Measurements from ENCODE around the gene USP16.
A peak's percentile ranks its signal among the peaks of the same experiment; 100 is the strongest.
"Not testable (repeated sequence)": the region's sequence is repeated elsewhere in the genome, so short reads cannot be mapped to it uniquely, and the experiment has no call there.

Gene USP16

DNA sequence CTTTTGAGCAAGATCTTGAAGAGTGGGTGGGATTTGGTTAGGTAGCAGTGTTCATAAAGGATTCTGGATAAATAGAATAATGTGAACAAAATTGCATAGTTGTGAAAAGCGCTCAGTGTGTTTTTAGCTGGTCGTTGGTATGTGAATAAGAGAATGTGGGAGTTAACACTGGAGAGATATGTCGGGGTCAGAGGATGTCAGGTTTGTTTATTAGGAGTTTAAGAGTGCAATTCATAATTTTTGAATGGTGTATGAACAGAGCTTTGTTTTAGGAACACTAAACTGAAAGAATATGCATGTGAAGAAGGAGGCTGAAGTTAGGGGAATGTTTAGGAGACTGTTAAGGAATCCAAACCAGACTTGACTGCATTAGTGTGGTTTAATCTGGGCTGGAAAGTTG, 9.4 kb downstream of the USP16 start:
- no peak for DNase-seq (ENCODE audit: low spot score)

DNA sequence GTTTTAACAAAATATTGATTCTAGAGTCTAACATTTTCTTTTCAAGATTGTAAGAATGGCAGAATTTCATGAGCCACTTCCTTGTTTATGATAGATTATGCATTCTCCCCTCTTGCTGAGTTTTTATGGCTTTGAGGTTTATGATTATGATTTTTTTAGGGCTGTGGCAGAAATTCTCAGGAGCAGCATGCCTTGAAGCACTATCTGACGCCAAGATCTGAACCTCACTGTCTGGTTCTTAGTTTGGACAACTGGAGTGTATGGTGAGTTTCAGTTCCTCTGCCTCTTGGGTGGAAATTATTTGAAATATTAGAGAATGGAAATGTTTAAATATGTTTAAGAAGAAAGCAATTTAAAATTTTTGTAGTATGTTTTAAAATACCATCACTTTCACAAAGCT, 10.2 kb downstream of the USP16 start:
- no peak for DNase-seq (ENCODE audit: low spot score)

GRCh38 chr21:29052224-29052623, 27.8 kb downstream of the USP16 start:
- DNase-seq (ENCODE audit: low spot score), result no peak

- no peak for DNase-seq (ENCODE audit: low spot score)
These were observed 28.6 kb downstream of the USP16 start for GRCh38 chr21:29053011-29053553.

- no peak for DNase-seq (ENCODE audit: low spot score)
These were observed 29.2 kb downstream of the USP16 start for GRCh38 chr21:29053656-29054055.

GRCh38 chr21:29055080-29055479, 30.6 kb downstream of the USP16 start:
- no peak for DNase-seq (ENCODE audit: low spot score)

GRCh38 chr21:29056005-29056404, 31.5 kb downstream of the USP16 start:
- DNase-seq (ENCODE audit: low spot score), result no peak

GRCh38 chr21:29056538-29057050, 32.1 kb downstream of the USP16 start:
- no peak for DNase-seq (ENCODE audit: low spot score)

GRCh38 chr21:29064850-29065481, 40.5 kb downstream of the USP16 start:
- DNase-seq (ENCODE audit: low spot score), result no peak

- peak; percentile 21 for DNase-seq (ENCODE audit: low spot score)
These were observed 48.4 kb downstream of the USP16 start for GRCh38 chr21:29072873-29073221.

- peak; percentile 97 for DNase-seq (ENCODE audit: low spot score)
These were observed 48.9 kb downstream of the USP16 start, which contains the start of gene CCT8 for GRCh38 chr21:29073222-29074006. CCT8 (minus strand) TSS chr21:29073648; CDS start chr21:29073590, 58 bp downstream.

DNA sequence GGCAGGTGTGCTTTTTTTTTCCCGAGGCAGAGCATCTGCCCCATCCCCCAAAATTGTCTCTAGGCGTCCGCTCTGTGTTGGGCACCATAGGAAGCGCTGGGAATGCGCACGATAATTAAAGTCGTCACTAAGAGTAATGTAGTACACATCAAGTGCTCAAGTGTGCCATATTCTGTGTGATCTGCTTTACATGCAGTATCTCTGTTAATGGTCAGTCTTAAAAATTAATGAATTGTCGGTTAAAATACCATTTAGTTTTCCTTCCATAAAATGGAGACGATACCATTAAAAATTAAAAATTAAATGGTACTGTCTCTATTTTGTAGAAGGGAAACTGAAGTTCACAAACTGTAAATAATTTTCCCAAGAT, 49.5 kb downstream of the USP16 start:
- no peak for DNase-seq (ENCODE audit: low spot score)

DNA sequence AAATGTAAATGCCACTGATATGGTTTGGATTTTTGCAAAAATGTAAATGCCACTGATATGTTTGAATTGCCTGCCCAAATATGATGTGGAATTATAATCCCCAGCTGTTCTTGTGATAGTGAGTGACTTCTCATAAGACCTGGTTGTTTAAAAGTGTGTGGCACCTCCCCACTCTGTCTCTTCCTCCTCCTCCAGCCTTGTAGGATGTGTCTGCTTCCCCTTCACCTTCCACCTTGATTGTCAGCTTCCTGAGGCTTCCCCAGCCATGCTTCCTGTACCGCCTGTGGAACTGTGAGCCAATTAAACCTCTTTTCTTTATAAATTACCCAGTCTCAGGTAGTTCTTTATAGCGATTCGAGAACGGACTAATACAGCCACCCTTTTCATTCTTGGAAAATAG, 50.3 kb downstream of the USP16 start:
- no peak for DNase-seq (ENCODE audit: low spot score)

DNA sequence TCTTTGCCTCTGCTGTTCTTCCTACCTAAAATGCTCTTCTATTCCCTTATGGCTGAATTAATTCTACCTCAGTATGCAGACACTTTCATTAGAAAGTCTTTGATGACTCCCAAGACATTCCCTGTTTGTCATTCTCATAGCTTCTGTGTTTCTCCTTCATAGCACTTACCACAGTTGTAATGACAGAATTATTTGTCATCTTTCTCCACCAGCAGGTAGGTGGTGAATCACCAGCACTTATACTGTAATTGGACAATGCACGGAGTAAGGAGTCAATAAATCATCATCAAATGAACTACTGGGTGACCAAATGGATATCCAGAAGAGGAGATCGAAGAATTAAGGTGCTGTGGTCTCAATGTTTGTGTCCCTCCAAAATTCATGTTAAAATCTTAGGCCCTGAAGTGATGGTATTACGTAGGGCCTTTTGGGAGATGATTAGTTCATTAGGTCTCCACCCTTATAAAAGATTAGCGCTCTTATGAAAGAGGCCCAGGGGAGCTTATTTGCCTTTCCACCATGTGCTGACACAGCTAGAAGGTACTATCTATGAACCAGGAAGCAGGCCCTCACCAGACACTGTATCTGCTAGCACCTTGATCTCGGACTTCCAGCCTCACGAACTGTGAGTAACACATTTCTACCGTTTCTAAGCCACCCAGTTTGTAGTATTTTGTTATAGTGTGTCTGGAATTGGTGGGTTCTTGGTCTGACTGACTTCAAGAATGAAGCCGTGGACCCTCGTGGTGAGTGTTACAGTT, 51.4 kb downstream of the USP16 start:
- no peak for DNase-seq (ENCODE audit: low spot score)

GRCh38 chr21:29076731-29077640, 52.5 kb downstream of the USP16 start:
- not testable (repeated sequence) for DNase-seq (ENCODE audit: low spot score)

DNA sequence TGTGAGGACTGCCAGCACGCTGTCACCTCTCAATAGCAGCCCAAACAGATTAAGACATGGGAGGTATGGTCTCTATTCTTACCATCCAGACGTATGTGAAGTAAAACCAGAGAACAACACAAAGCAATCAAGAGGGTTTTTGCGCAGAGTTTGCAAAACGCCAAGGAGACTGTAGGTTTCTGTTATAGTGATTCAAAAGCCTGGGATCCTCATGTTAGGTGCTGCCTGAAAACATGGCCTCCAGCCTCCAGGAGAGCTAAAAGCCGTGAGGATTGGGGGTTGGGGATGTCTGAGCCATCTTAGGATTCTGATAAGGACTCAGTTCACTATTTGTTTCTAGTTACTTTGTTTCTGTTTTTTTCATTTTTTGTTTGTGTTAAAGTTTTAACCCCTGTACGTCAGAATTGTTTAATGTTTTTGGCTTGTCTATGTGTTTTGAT, 53.2 kb downstream of the USP16 start:
- DNase-seq (ENCODE audit: low spot score), result no peak

GRCh38 chr21:29078869-29079767, 54.6 kb downstream of the USP16 start:
- no peak for DNase-seq (ENCODE audit: low spot score)

- no peak for DNase-seq (ENCODE audit: low spot score)
These were observed 56.0 kb downstream of the USP16 start for GRCh38 chr21:29080454-29080941.

DNA sequence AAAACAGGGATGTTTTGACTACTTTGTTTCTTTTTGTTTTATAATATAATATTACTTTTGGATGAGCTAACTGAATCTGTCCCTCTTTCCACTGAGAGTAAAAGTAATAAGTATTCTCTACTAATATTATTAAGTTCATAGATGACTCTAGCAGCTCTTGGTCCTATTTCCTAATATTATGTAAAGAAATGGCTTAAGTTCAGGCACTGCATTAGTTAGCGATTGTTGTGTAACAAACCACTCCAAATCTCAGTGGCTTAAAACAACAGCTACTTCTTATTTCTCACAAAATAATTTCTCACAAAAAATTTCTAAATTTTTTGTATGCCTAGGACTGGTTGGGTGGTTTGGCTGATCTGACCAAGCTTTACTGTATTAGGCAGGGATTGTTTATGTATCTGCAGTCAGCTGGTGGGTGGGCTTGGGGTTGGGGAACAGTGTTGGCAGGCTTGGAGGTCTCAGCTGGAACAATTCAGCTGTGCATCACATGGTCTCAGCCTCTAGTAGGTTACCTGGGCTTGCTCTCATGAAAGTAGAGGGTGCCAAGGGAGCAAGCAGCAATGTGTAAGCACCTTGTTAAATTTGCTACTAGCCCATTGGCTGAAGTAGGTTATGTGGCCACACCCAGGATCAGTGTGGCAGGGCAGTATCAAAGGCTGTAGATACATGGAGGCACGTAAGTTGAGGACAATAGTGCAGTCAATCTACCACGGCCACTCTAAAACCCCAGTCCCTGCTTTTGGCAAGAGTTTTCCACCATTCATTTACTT, 57.8 kb downstream of the USP16 start:
- no peak for DNase-seq (ENCODE audit: low spot score)

All from AG08396 (cell line).